ENCODE measurements around the gene ARHGAP33.

- no peak for TF ChIP-seq RAD21 (IDR thresholded peaks at IDR 0.05 in 1 of 2, conservative IDR thresholded peaks at IDR 0.05 in 1 of 2; ENCODE audit: low read depth in 2 of 2, low read length in 2 of 2)
- no peak for TF ChIP-seq EP300 (IDR thresholded peaks at IDR 0.05; ENCODE audit: borderline replicate concordance in 1 of 2, low read depth in 2 of 2, low read length in 2 of 2)
- no peak for TF ChIP-seq POU5F1 (IDR thresholded peaks at IDR 0.05; ENCODE audit: low read depth, low read length)
- TF ChIP-seq BACH1 (IDR thresholded peaks at IDR 0.05; ENCODE audit: low read length) = no peak
- no peak for TF ChIP-seq YY1 (IDR thresholded peaks at IDR 0.05; ENCODE audit: low read depth, low read length)
- TF ChIP-seq KDM1A (IDR thresholded peaks at IDR 0.05; ENCODE audit: borderline replicate concordance, low read length) = no peak
- no peak for TF ChIP-seq CTCF (IDR thresholded peaks at IDR 0.05; ENCODE audit: control extremely low read depth in 1 of 3, insufficient read depth in 1 of 3, low read depth in 1 of 3, low read length in 3 of 3)
- no peak for TF ChIP-seq EZH2 (IDR thresholded peaks at IDR 0.05; ENCODE audit: low read depth, low read length, severe bottlenecking)
- no peak for TF ChIP-seq CBX8 (IDR thresholded peaks at IDR 0.05; ENCODE audit: borderline replicate concordance, low read depth, low read length)
- no peak for TF ChIP-seq TAF1 (IDR thresholded peaks at IDR 0.05; ENCODE audit: low read depth, low read length)
- no peak for TF ChIP-seq SIRT6 (IDR thresholded peaks at IDR 0.05; ENCODE audit: low read length)
- no peak for TF ChIP-seq GTF2F1 (IDR thresholded peaks at IDR 0.05; ENCODE audit: borderline replicate concordance, low read depth, low read length)
- TF ChIP-seq POLR2A (IDR thresholded peaks at IDR 0.05; ENCODE audit: control extremely low read depth in 1 of 2, low read depth in 2 of 2, low read length in 2 of 2) = no peak
These were observed 42.7 kb upstream of the ARHGAP33 start for GRCh38 chr19:35732540-35733179.
